Large intestine (tissue), 3 donors: Measurements from ENCODE around the gene DISC1. TPM values are rescaled to one million over a fixed set of nuclear protein-coding genes. Genes with fewer than 3 reads are reported as not detected.
"Not testable (repeated sequence)": the region's sequence is repeated elsewhere in the genome, so short reads cannot be mapped to it uniquely, and the experiment has no call there.

Experiments used
- DNase-seq, 2 donors: peaks; one replicate each; pipeline versions ENCODE4 v3.0.0 to v3.0.0-alpha.2; 2013
- H3K27ac ChIP-seq: one replicate; pipeline ENCODE4 v1.5.1; 2013; ENCODE audit warnings: low read length
- H3K27me3 ChIP-seq: 2 replicates; pipeline ENCODE4 v1.6.1; 2013; ENCODE audit warnings: low read length; ENCODE audit not compliant: control insufficient read depth, insufficient read depth
- H3K36me3 ChIP-seq: 2 replicates; pipeline ENCODE4 v1.6.1; 2013; ENCODE audit warnings: low read length; ENCODE audit not compliant: control insufficient read depth, insufficient read depth
- H3K4me1 ChIP-seq: one replicate; pipeline ENCODE4 v1.6.1; 2013; ENCODE audit warnings: low read length; ENCODE audit not compliant: control insufficient read depth, insufficient read depth
- H3K4me3 ChIP-seq: one replicate; pipeline ENCODE4 v1.5.1; 2013; ENCODE audit warnings: low read length
- H3K9me3 ChIP-seq: one replicate; pipeline ENCODE4 v1.6.1; 2013; ENCODE audit warnings: mild to moderate bottlenecking, low read depth, low read length, moderate library complexity; ENCODE audit not compliant: control insufficient read depth
- WGBS: methylation state at CpG from one replicate; pipeline ENCODE4 v1.1.5; 2013; ENCODE audit warnings: low lambda C conversion rate; ENCODE audit not compliant: insufficient coverage; 5-methylcytosine and 5-hydroxymethylcytosine counted together
- polyA plus RNA-seq: library from polyadenylated mRNA; unstranded; fragments of 120-200 nt; gene quantifications from one replicate; pipeline ENCODE4 v1.2.1, GENCODE V29; 2013

Gene DISC1
- polyA plus RNA-seq, 1 donor = 2.4 TPM

GRCh38 chr1:231716879-231717278 lies 90.3 kb downstream of the DISC1 start:
- no peaks in the 10 kb centered on the region for H3K36me3 ChIP-seq
- H3K4me3 ChIP-seq = no peak overlapping the region
- WGBS = 80% methylated on average over 1 of the region's 3 CpGs
- no peaks in the 10 kb centered on the region for H3K9me3 ChIP-seq
- H3K4me1 ChIP-seq = no peaks in the 10 kb centered on the region
- H3K27me3 ChIP-seq = no peaks in the 10 kb centered on the region
- no peak for DNase-seq
- no peak overlapping the region for H3K27ac ChIP-seq

GRCh38 chr1:231719485-231720183 lies 93.0 kb downstream of the DISC1 start:
- Histone ChIP-seq H3K27me3 (no peaks in the 10 kb centered on the region), H3K4me3 (no peak overlapping the region), H3K36me3 (no peaks in the 10 kb centered on the region), H3K27ac (no peak overlapping the region), H3K4me1 (no peaks in the 10 kb centered on the region), H3K9me3 (no peaks in the 10 kb centered on the region)
- WGBS = 95% methylated on average over 2 of the region's 7 CpGs
- DNase-seq = no peak

DNA sequence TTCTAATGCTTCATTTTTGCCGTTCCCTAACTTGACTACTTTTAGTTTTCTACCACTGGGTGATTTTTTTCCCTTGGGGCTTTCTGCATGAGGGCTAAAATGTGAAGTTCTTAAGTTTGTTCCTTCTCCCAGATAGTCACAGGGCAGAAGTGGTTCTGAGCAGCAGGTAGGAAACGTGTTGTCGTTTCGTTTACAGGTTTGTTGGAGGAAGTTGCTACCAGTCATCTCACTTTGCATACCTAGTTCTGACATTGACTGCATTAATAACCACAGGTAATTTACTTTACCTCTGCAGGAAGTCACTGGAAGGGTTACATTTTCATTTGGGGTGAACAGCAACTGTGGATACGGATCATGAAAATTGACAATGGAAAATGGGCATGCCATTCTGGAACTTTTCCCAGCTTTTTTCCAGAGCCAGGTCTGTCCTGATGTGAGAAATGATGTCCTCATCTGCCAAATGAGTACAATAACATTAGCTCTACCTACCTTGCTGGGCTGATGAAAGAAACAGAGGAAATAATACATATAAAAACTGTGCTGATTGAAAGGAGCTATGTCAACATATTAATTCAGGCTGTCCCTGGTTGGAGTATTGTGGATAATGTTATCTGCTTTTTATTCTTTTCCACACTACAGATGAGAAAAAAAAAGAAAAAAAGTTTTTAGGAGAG lies 94.2 kb downstream of the DISC1 start:
- Histone ChIP-seq H3K4me3 (no peak overlapping the region), H3K27ac (no peak overlapping the region), H3K27me3 (no peaks in the 10 kb centered on the region), H3K9me3 (no peaks in the 10 kb centered on the region), H3K4me1 (no peaks in the 10 kb centered on the region), H3K36me3 (no peaks in the 10 kb centered on the region)
- WGBS = 100% methylated on average over 1 of the region's 5 CpGs
- no peak for DNase-seq

DNA sequence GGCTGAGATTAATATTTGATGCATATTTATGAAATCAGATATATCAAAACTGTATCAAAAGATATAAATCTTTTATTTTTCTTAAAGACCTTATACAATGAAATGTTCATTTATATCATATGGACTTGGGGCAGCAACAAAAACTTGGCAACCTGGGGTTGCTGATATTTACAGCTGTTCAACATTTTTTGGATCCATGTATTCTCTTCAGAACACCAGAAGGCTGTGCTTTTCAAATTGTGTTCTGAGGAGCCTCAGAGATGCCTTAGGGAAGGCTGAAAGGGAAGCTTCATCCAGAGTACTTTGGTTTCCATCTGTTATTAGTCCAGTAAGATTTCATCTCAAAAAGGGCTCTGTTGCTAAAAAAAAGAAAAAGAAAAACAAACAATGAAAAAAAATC lies 94.8 kb downstream of the DISC1 start:
- H3K27ac ChIP-seq = no peak overlapping the region
- DNase-seq = no peak
- no peaks in the 10 kb centered on the region for H3K9me3 ChIP-seq
- no peaks in the 10 kb centered on the region for H3K27me3 ChIP-seq
- no peak overlapping the region for H3K4me3 ChIP-seq
- H3K36me3 ChIP-seq = no peaks in the 10 kb centered on the region
- H3K4me1 ChIP-seq = no peaks in the 10 kb centered on the region

DNA sequence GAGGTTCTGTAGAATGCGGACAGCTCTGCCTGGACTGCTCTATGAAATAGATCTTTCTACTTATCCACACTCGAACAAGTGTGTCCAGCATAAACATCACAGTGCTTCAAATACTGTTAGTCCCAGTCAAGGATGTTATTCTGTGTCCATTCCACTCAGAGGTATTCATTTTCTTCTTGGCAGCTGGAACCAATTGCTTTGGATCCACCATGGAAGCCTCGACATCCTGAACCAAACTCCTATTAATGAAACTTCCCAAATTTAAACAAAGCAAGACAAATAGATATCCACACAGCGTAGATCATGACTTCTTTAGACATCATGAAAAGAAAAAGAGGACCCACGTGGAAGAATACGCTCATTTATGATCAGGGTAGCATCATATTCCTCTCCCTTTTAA lies 95.8 kb downstream of the DISC1 start:
- Histone ChIP-seq H3K4me1 (no peaks in the 10 kb centered on the region), H3K36me3 (no peaks in the 10 kb centered on the region), H3K9me3 (no peaks in the 10 kb centered on the region), H3K27me3 (no peaks in the 10 kb centered on the region), H3K27ac (no peak overlapping the region), H3K4me3 (no peak overlapping the region)
- WGBS = 83% methylated on average over 1 of the region's 6 CpGs
- DNase-seq = no peak

DNA sequence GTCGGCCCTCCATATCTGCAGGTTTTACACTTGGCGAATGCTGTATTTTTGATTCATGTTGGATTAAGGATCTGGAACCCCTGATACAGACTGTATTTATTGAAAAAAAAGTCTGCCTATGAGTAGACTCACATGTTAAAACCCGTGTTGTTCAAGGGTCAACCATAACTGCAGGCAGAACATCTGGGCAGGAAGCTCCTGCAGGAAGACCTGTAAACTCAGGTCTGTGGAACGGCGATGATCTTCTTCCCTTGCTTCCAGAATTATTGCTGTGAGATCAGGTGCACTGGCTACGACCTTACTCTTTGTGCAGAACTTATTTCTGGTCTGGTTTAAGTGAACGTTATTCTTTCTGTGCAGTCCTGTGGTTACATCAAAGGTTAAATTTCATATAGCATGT lies 96.6 kb downstream of the DISC1 start:
- no peaks in the 10 kb centered on the region for H3K9me3 ChIP-seq
- DNase-seq = no peak
- no peak overlapping the region for H3K4me3 ChIP-seq
- 77% methylated on average over 2 of the region's 7 CpGs for WGBS
- H3K4me1 ChIP-seq = no peaks in the 10 kb centered on the region
- H3K27ac ChIP-seq = no peak overlapping the region
- H3K27me3 ChIP-seq = no peaks in the 10 kb centered on the region
- H3K36me3 ChIP-seq = no peaks in the 10 kb centered on the region

- no peak overlapping the region for H3K27ac ChIP-seq
- no peak overlapping the region for H3K4me3 ChIP-seq
- H3K36me3 ChIP-seq = no peaks in the 10 kb centered on the region
- WGBS = no CpG with 5 or more reads among the region's 5 CpGs
- no peaks in the 10 kb centered on the region for H3K27me3 ChIP-seq
- no peaks in the 10 kb centered on the region for H3K9me3 ChIP-seq
- no peaks in the 10 kb centered on the region for H3K4me1 ChIP-seq
- DNase-seq = no peak
These were observed 97.5 kb downstream of the DISC1 start for GRCh38 chr1:231724041-231724440.

- Histone ChIP-seq H3K27ac (no peak overlapping the region), H3K9me3 (no peaks in the 10 kb centered on the region), H3K27me3 (no peaks in the 10 kb centered on the region), H3K4me1 (no peaks in the 10 kb centered on the region), H3K4me3 (no peak overlapping the region), H3K36me3 (no peaks in the 10 kb centered on the region)
- peak; percentile 9 to 10 for DNase-seq
- WGBS = 80% methylated on average over 1 of the region's 13 CpGs
These were observed 98.5 kb downstream of the DISC1 start for GRCh38 chr1:231724876-231725647.

DNA sequence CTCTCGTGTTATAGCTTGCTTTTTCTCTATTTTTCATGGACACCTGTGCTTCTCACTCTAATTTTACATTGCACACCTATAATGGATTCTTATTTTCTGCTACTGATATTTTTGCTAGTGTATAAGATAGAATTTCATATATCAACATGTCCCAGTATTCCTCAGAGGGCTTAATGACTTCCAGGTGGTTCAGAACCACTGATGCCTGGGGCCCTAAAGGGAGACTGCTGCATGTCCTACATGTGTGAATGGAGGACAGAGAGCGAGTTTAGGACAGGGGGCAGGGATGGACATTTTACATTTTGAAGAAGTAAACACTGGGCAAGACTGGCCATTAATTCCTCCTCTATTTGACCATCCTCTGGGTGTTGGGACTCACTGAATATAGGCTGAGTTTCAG lies 100.6 kb downstream of the DISC1 start:
- H3K27me3 ChIP-seq = no peaks in the 10 kb centered on the region
- no peaks in the 10 kb centered on the region for H3K36me3 ChIP-seq
- no peaks in the 10 kb centered on the region for H3K4me1 ChIP-seq
- no peak overlapping the region for H3K27ac ChIP-seq
- H3K4me3 ChIP-seq = no peak overlapping the region
- no peaks in the 10 kb centered on the region for H3K9me3 ChIP-seq
- WGBS = 80% methylated on average over 1 of the region's 2 CpGs
- DNase-seq = no peak

DNA sequence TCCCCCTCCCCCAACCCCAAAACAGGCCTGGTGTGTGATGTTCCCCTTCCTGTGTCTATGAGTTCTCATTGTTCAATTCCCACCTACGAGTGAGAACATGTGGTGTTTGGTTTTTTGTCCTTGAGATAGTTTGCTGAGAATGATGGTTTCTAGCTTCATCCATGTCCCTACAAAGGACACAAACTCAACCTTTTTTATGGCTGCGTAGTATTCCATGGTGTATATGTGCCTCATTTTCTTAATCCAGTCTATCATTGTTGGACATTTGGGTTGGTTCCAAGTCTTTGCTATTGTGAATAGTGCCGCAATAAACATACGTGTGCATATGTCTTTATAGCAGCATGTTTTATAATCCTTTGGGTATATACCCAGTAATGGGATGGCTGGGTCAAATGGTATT lies 102.4 kb downstream of the DISC1 start:
- H3K4me3 ChIP-seq, DNase-seq, H3K4me1 ChIP-seq, H3K36me3 ChIP-seq, H3K27ac ChIP-seq, H3K27me3 ChIP-seq: not testable (repeated sequence)
- no CpG with 5 or more reads among the region's 4 CpGs for WGBS
- H3K9me3 ChIP-seq = peaks cover 12% of the 10 kb centered on the region
